Stimulated activated CD4-positive, alpha-beta T cell treated with anti-CD3 and anti-CD28 coated beads, TNF-alpha, amount 100 ng/mL, for 24 hours (primary cell): ENCODE results near the gene UBE2S.
A peak's percentile ranks its signal among the peaks of the same experiment; 100 is the strongest.
"Not testable (repeated sequence)": the region's sequence is repeated elsewhere in the genome, so short reads cannot be mapped to it uniquely, and the experiment has no call there.

Experiments
- DNase-seq, 3 experiments: peaks; one replicate each; pipeline ENCODE4 v3.0.0-alpha.2; 2020; ENCODE audit warnings: low read depth in 3 of 3

The UBE2S gene

DNA sequence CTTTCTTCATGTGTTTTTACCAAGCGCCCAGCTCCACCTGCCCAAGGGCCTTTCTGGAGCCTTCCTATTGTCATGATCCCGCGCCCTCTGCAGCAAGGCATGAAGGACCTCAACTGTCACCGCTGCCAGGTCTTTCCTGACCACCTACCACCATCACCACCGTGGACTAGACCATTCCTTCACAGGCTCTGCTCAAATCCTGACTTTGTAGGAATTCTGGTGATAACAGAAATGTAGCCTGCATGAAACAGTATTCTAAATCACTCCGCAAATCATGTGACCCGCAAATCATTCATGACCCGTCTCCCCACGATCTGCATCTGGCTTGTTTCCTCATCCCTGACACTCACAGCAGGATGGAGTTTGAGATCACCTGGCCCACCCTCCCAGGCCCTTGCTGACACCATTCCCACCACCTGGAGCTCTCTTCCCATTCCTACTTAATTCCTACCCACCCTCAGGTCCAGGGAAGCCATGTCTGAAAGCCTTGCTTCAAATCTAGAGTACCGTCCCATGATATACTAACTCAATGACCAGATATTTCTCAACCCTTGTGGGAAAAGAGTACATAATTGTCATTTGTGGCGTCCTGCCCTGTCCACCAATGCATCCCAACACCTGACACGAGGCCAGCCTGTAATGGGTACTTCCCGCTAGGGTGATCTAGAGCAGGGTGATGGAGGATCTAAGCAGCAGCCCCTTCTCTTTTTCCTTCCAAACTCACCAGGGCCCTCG lies 1.3 kb downstream of the UBE2S start:
- DNase-seq, result no peak

GRCh38 chr19:55405638-55406037 lies 1.9 kb downstream of the UBE2S start:
- DNase-seq, result no peak

- DNase-seq, result no peak
Observed at GRCh38 chr19:55402509-55402908, 5.1 kb downstream of the UBE2S start.

GRCh38 chr19:55401390-55401789 lies 6.2 kb downstream of the UBE2S start:
- DNase-seq, result not testable (repeated sequence)

DNA sequence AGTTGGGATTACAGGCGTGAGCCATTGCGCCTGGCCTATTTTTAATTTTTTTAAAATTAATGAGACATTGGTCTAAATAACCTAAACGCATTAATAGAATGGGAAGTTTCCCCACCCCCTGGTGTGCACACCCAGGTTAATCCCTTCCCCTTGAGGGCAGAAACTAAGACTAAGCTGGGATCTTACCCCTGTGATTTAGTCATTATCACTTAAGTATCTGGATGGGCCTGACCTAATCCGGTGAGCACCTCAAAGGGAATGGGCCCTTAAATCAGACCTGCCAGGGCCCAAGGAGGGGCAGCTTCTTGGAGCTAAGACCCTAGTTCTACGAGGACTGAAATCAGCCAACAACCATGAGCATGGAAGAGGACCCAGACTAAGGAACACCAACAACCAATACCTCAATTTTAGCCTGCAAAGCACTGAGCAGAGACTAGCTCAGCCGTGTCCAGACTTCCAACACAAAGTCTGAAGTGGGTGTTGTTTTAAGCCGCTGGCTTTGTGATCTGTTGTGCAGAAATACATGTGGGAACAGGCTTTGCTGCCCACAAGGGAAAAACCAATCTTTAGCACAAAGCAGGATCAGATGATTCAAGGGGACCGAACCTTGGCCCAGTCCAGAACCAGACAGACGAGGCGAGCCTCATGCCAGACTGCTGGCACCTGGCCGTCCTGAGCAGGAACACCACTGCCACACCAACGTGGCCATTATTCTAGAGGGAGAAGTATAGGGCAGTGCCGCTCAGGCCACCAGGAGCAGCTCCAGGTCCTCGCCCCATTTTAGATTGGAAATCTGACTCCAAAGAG lies 7.1 kb downstream of the UBE2S start:
- DNase-seq, result no peak

- no peak for DNase-seq
Observed at GRCh38 chr19:55398200-55398925, 9.2 kb downstream of the UBE2S start.

GRCh38 chr19:55392820-55393761 lies 14.5 kb downstream of the UBE2S start:
- no peak for DNase-seq

GRCh38 chr19:55391702-55392615 lies 15.6 kb downstream of the UBE2S start:
- DNase-seq, result no peak

GRCh38 chr19:55391191-55391670 lies 16.4 kb downstream of the UBE2S start:
- no peak for DNase-seq

DNA sequence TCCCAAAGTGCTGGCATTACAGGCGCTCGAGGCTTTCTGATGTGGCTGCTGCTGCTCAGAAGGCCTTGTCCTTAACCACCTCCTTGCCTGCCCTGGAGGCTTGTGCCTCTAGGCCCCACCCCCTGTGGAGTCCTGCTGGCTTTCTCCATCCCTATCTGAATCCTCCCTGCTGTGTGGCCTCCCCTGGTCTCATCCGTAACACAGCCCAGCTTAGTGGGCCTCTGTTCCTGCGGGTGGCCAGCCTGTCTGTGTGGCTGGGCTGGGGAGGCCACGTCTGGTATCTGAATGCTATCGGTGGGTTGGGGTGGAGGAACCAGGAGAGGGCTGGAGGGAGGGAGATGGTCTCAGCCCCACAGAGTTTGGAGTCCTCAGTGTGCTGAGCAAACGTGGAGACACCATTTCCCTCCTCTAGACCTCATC lies 17.1 kb downstream of the UBE2S start:
- DNase-seq, result no peak

DNA sequence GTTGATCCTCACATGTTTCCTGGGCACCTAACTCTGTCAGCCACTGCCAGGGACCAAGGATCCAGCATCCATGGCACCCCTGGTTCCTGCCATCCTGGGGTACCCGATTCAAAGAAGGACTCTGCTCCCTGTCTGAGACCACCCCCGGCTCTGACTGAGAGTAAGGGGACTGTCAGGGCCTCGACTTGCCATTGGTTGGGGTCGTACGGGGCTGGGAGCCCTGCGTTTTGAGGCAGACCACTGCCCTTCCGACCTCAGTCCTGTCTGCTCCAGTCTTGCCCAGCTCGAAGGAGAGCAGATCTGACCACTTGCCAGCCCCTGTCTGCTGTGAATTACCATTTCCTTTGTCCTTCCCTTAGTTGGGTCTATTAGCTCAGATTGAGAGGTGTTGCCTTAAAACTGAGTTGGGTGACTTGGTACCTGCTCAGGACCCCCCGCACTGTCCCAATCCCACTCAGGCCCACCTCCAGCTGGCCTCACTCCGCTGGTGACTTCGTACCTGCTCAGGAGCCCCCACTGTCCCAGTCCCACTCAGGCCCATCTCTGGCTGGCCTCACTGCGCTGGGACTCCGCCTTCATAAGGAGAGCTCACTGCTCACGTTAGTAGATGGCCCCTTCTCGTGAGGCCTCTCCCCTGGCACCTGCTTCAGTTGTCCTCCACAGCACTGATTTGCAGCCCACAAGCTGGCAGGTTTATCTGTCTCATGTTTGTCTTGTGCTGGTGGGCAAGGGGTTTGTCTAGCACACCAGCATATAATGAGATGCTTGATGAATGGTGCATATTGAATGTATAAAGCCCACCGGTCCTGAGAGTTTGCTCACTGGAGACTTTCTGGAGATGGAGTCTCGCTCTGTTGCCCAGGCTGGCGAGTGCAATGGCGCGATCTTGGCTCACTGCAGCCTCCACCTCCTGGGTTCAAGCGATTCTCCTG lies 17.9 kb downstream of the UBE2S start:
- no peak for DNase-seq

GRCh38 chr19:55387736-55388497 lies 19.7 kb downstream of the UBE2S start:
- no peak for DNase-seq

- peak in 1 of 3 experiments; percentile 44 for DNase-seq
Observed at GRCh38 chr19:55386493-55386971, 21.1 kb downstream of the UBE2S start.

DNA sequence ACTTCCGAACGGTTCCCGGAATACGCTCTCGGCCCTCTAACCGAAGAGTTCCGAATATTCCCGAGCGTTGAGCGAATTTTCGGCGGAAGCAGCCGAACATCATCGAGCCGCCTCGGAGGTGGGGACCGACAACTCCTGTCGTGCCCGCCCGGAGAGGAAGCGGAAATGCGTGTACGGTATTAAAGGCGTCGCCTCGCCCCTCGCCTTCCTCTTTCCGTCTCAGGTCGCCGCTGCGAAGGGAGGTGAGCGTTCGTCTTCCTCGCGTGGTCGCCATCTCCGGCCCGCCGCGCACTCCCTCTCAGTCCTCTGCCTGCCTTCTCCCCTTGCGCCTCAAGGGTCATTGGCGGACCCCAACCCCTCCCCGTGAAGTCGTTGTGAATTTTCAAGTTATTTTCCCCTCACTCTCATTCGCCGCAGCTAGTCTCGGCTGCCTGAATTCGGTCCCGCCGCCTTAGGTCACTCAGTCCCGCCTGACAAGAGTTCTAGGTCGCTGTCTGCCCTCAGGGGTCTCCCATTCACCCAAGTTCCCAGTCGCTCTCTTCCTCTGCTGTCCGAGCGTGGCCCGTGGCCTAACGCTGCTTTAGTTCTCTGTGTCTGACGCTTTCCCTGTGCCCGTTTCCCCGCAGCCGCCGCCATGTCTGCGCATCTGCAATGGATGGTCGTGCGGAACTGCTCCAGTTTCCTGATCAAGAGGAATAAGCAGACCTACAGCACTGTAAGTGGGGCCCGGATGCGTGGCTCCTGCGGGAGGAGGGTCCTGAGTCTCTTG lies 21.7 kb downstream of the UBE2S start, which contains the start of gene RPL28:
Gene RPL28, plus strand, starts transcription at position 209 of the 769 bp plus-strand sequence. Its CDS starts 426 bp downstream, at position 635.
- DNase-seq, result peak; percentile 95 to 98 (median 97)

GRCh38 chr19:55384920-55385723 lies 22.5 kb downstream of the UBE2S start:
- DNase-seq, result peak; percentile 83 to 96 (median 92)
